ENCODE measurements around the gene CISTR.

CISTR gene

GRCh38 chr12:53714004-53714403 lies 37.8 kb downstream of the CISTR start:
- ATAC-seq (ENCODE audit: low read depth) (no peak), DNase-seq (ENCODE audit: low spot score) (no peak)
- no peaks in the 10 kb centered on the region for H3K36me3 ChIP-seq (ENCODE audit: low read depth)
- peaks cover 3% of the 10 kb centered on the region for H3K27me3 ChIP-seq (ENCODE audit: insufficient read depth, poor library complexity, severe bottlenecking)
- H3K9me3 ChIP-seq (ENCODE audit: severe bottlenecking): no peaks in the 10 kb centered on the region
- H3K4me3 ChIP-seq (ENCODE audit: severe bottlenecking): no peak overlapping the region
- no peak overlapping the region for H3K27ac ChIP-seq (ENCODE audit: poor library complexity, severe bottlenecking)
- no peaks in the 10 kb centered on the region for H3K4me1 ChIP-seq (ENCODE audit: insufficient read depth, poor library complexity, severe bottlenecking)
- TF ChIP-seq CTCF (IDR thresholded peaks at IDR 0.05; ENCODE audit: poor library complexity, severe bottlenecking): no peak

- Histone ChIP-seq H3K27me3 (ENCODE audit: insufficient read depth, poor library complexity, severe bottlenecking) (peaks cover 4% of the 10 kb centered on the region), H3K27ac (ENCODE audit: poor library complexity, severe bottlenecking) (no peak overlapping the region), H3K4me3 (ENCODE audit: severe bottlenecking) (no peak overlapping the region), H3K4me1 (ENCODE audit: insufficient read depth, poor library complexity, severe bottlenecking) (no peaks in the 10 kb centered on the region), H3K36me3 (ENCODE audit: low read depth) (no peaks in the 10 kb centered on the region), H3K9me3 (ENCODE audit: severe bottlenecking) (no peaks in the 10 kb centered on the region)
- DNase-seq (ENCODE audit: low spot score) (no peak), ATAC-seq (ENCODE audit: low read depth) (no peak)
- no peak for TF ChIP-seq CTCF (IDR thresholded peaks at IDR 0.05; ENCODE audit: poor library complexity, severe bottlenecking)
Measured at GRCh38 chr12:53713516-53713915, 38.3 kb downstream of the CISTR start.

- no peak for ATAC-seq (ENCODE audit: low read depth)
- Histone ChIP-seq H3K36me3 (ENCODE audit: low read depth) (no peaks in the 10 kb centered on the region), H3K27ac (ENCODE audit: poor library complexity, severe bottlenecking) (no peak overlapping the region), H3K9me3 (ENCODE audit: severe bottlenecking) (no peaks in the 10 kb centered on the region), H3K4me3 (ENCODE audit: severe bottlenecking) (no peak overlapping the region), H3K27me3 (ENCODE audit: insufficient read depth, poor library complexity, severe bottlenecking) (peaks cover 6% of the 10 kb centered on the region), H3K4me1 (ENCODE audit: insufficient read depth, poor library complexity, severe bottlenecking) (no peaks in the 10 kb centered on the region)
- DNase-seq (ENCODE audit: low spot score): no peak
- no peak for TF ChIP-seq CTCF (IDR thresholded peaks at IDR 0.05; ENCODE audit: poor library complexity, severe bottlenecking)
Measured at GRCh38 chr12:53712059-53712643, 39.6 kb downstream of the CISTR start.

- Histone ChIP-seq H3K4me3 (ENCODE audit: severe bottlenecking) (no peak overlapping the region), H3K27me3 (ENCODE audit: insufficient read depth, poor library complexity, severe bottlenecking) (peaks cover 6% of the 10 kb centered on the region), H3K27ac (ENCODE audit: poor library complexity, severe bottlenecking) (no peak overlapping the region), H3K9me3 (ENCODE audit: severe bottlenecking) (no peaks in the 10 kb centered on the region), H3K4me1 (ENCODE audit: insufficient read depth, poor library complexity, severe bottlenecking) (no peaks in the 10 kb centered on the region), H3K36me3 (ENCODE audit: low read depth) (no peaks in the 10 kb centered on the region)
- DNase-seq (ENCODE audit: low spot score): no peak
- no peak for ATAC-seq (ENCODE audit: low read depth)
- no peak for TF ChIP-seq CTCF (IDR thresholded peaks at IDR 0.05; ENCODE audit: poor library complexity, severe bottlenecking)
Measured at GRCh38 chr12:53710091-53710490, 41.7 kb downstream of the CISTR start.

- no peak for TF ChIP-seq CTCF (IDR thresholded peaks at IDR 0.05; ENCODE audit: poor library complexity, severe bottlenecking)
- no peak overlapping the region for H3K4me3 ChIP-seq (ENCODE audit: severe bottlenecking)
- H3K9me3 ChIP-seq (ENCODE audit: severe bottlenecking): no peaks in the 10 kb centered on the region
- DNase-seq (ENCODE audit: low spot score) (no peak), ATAC-seq (ENCODE audit: low read depth) (no peak)
- H3K4me1 ChIP-seq (ENCODE audit: insufficient read depth, poor library complexity, severe bottlenecking): no peaks in the 10 kb centered on the region
- H3K36me3 ChIP-seq (ENCODE audit: low read depth): no peaks in the 10 kb centered on the region
- H3K27me3 ChIP-seq (ENCODE audit: insufficient read depth, poor library complexity, severe bottlenecking): peaks cover 6% of the 10 kb centered on the region
- H3K27ac ChIP-seq (ENCODE audit: poor library complexity, severe bottlenecking): no peak overlapping the region
Measured at GRCh38 chr12:53709671-53710070, 42.1 kb downstream of the CISTR start.
